Measurements from ENCODE around the gene EVPLL. TPM values are rescaled to one million over a fixed set of nuclear protein-coding genes. Genes with fewer than 3 reads are reported as not detected.
A peak's percentile ranks its signal among the peaks of the same experiment; 100 is the strongest.

The EVPLL gene
- total RNA-seq, 1 donor from 2014 or later: not detected

GRCh38 chr17:18344021-18344420 is 33.6 kb upstream of the EVPLL start:
- Mint-ChIP-seq H3K4me3 (no peak overlapping the region), H3K27ac (ENCODE audit: unreplicated experiment) (no peak overlapping the region), H3K4me1 (no peaks in the 10 kb centered on the region), H3K27me3 (ENCODE audit: low read depth) (no peaks in the 10 kb centered on the region), H3K9me3 (no peaks in the 10 kb centered on the region), H3K36me3 (ENCODE audit: low read depth) (peaks cover 22% of the 10 kb centered on the region)
- TF ChIP-seq CTCF (conservative IDR thresholded peaks at IDR 0.05): no peak
- DNase-seq (ENCODE audit: low read depth, low spot score): no peak

GRCh38 chr17:18353541-18353940 is 24.0 kb upstream of the EVPLL start:
- H3K27ac Mint-ChIP-seq (ENCODE audit: unreplicated experiment): no peak overlapping the region
- H3K4me1 Mint-ChIP-seq: no peaks in the 10 kb centered on the region
- H3K36me3 Mint-ChIP-seq (ENCODE audit: low read depth): peaks cover 6% of the 10 kb centered on the region
- no peak overlapping the region for H3K4me3 Mint-ChIP-seq
- H3K9me3 Mint-ChIP-seq: no peaks in the 10 kb centered on the region
- no peak for DNase-seq (ENCODE audit: low read depth, low spot score)
- H3K27me3 Mint-ChIP-seq (ENCODE audit: low read depth): no peaks in the 10 kb centered on the region
- TF ChIP-seq CTCF (conservative IDR thresholded peaks at IDR 0.05): no peak

- H3K4me1 Mint-ChIP-seq: no peaks in the 10 kb centered on the region
- no peaks in the 10 kb centered on the region for H3K27me3 Mint-ChIP-seq (ENCODE audit: low read depth)
- H3K4me3 Mint-ChIP-seq: no peak overlapping the region
- H3K9me3 Mint-ChIP-seq: no peaks in the 10 kb centered on the region
- TF ChIP-seq CTCF (conservative IDR thresholded peaks at IDR 0.05): no peak
- H3K36me3 Mint-ChIP-seq (ENCODE audit: low read depth): peaks cover 6% of the 10 kb centered on the region
- DNase-seq (ENCODE audit: low read depth, low spot score): no peak
- no peak overlapping the region for H3K27ac Mint-ChIP-seq (ENCODE audit: unreplicated experiment)
These were observed 21.0 kb upstream of the EVPLL start for GRCh38 chr17:18356624-18357023.

GRCh38 chr17:18360518-18360917 is 17.1 kb upstream of the EVPLL start:
- H3K4me3 Mint-ChIP-seq: peak overlapping the region; percentile 68
- H3K27ac Mint-ChIP-seq (ENCODE audit: unreplicated experiment): no peak overlapping the region
- peaks cover 1% of the 10 kb centered on the region for H3K36me3 Mint-ChIP-seq (ENCODE audit: low read depth)

GRCh38 chr17:18361837-18362697 is 15.5 kb upstream of the EVPLL start:
- no peaks in the 10 kb centered on the region for H3K36me3 Mint-ChIP-seq (ENCODE audit: low read depth)
- no peak for DNase-seq (ENCODE audit: low read depth, low spot score)
- no peaks in the 10 kb centered on the region for H3K27me3 Mint-ChIP-seq (ENCODE audit: low read depth)
- H3K27ac Mint-ChIP-seq (ENCODE audit: unreplicated experiment): peak overlapping the region; percentile 90
- TF ChIP-seq CTCF (conservative IDR thresholded peaks at IDR 0.05): no peak
- peaks cover 18% of the 10 kb centered on the region for H3K4me1 Mint-ChIP-seq
- no peaks in the 10 kb centered on the region for H3K9me3 Mint-ChIP-seq
- H3K4me3 Mint-ChIP-seq: peak overlapping the region; percentile 94

More at GRCh38 chr17:18360518-18360917, 17.1 kb upstream of the EVPLL start:
- TF ChIP-seq CTCF (conservative IDR thresholded peaks at IDR 0.05): no peak
- Mint-ChIP-seq H3K9me3 (no peaks in the 10 kb centered on the region), H3K27me3 (ENCODE audit: low read depth) (no peaks in the 10 kb centered on the region), H3K4me1 (peaks cover 18% of the 10 kb centered on the region)
- DNase-seq (ENCODE audit: low read depth, low spot score): no peak

All from neural crest cell (in vitro differentiated cells).